ENCODE results near the gene SPO11. TPM values are rescaled to one million over a fixed set of nuclear protein-coding genes. Genes with fewer than 3 reads are reported as not detected.

SPO11 gene
- polyA plus RNA-seq, 3 donors = not detected

GRCh38 chr20:57372581-57373350 lies 43.2 kb downstream of the SPO11 start:
- DNase-seq (ENCODE audit: low read depth in 3 of 3, low spot score in 2 of 3) = no peak

- DNase-seq (ENCODE audit: low read depth in 3 of 3, low spot score in 2 of 3) = no peak
Measured at GRCh38 chr20:57374343-57374930, 44.8 kb downstream of the SPO11 start.

- DNase-seq (ENCODE audit: low read depth in 3 of 3, low spot score in 2 of 3) = no peak
Measured at GRCh38 chr20:57374931-57375651, 45.5 kb downstream of the SPO11 start.

- no peak for DNase-seq (ENCODE audit: low read depth in 3 of 3, low spot score in 2 of 3)
Measured at GRCh38 chr20:57375652-57376230, 46.1 kb downstream of the SPO11 start.

- no peak for DNase-seq (ENCODE audit: low read depth in 3 of 3, low spot score in 2 of 3)
Measured at GRCh38 chr20:57377350-57377749, 47.7 kb downstream of the SPO11 start.

GRCh38 chr20:57378107-57378506 lies 48.5 kb downstream of the SPO11 start:
- no peak for DNase-seq (ENCODE audit: low read depth in 3 of 3, low spot score in 2 of 3)

GRCh38 chr20:57378646-57379262 lies 49.2 kb downstream of the SPO11 start:
- DNase-seq (ENCODE audit: low read depth in 3 of 3, low spot score in 2 of 3) = no peak

- no peak for DNase-seq (ENCODE audit: low read depth in 3 of 3, low spot score in 2 of 3)
Measured at GRCh38 chr20:57379263-57379647, 49.7 kb downstream of the SPO11 start.

GRCh38 chr20:57380081-57380750 lies 50.6 kb downstream of the SPO11 start:
- DNase-seq (ENCODE audit: low read depth in 3 of 3, low spot score in 2 of 3) = no peak

- DNase-seq (ENCODE audit: low read depth in 3 of 3, low spot score in 2 of 3) = no peak
Measured at GRCh38 chr20:57381596-57382503, 52.2 kb downstream of the SPO11 start.

GRCh38 chr20:57382516-57382915 lies 52.9 kb downstream of the SPO11 start:
- no peak for DNase-seq (ENCODE audit: low read depth in 3 of 3, low spot score in 2 of 3)

- no peak for DNase-seq (ENCODE audit: low read depth in 3 of 3, low spot score in 2 of 3)
Measured at GRCh38 chr20:57383447-57384347, 54.1 kb downstream of the SPO11 start.

GRCh38 chr20:57384486-57384885 lies 54.9 kb downstream of the SPO11 start:
- no peak for DNase-seq (ENCODE audit: low read depth in 3 of 3, low spot score in 2 of 3)

- DNase-seq (ENCODE audit: low read depth in 3 of 3, low spot score in 2 of 3) = no peak
Measured at GRCh38 chr20:57384953-57385761, 55.6 kb downstream of the SPO11 start.

- no peak for DNase-seq (ENCODE audit: low read depth in 3 of 3, low spot score in 2 of 3)
Measured at GRCh38 chr20:57385940-57386339, 56.3 kb downstream of the SPO11 start.

GRCh38 chr20:57386762-57387161 lies 57.2 kb downstream of the SPO11 start:
- DNase-seq (ENCODE audit: low read depth in 3 of 3, low spot score in 2 of 3) = no peak

- no peak for DNase-seq (ENCODE audit: low read depth in 3 of 3, low spot score in 2 of 3)
Measured at GRCh38 chr20:57387463-57387862, 57.9 kb downstream of the SPO11 start.

- no peak for DNase-seq (ENCODE audit: low read depth in 3 of 3, low spot score in 2 of 3)
Measured at GRCh38 chr20:57387945-57388371, 58.4 kb downstream of the SPO11 start.

All from right renal cortex interstitium (tissue), 3 donors.